PC-9 (cell line): ENCODE measurements around the gene ARHGAP44. TPM values are rescaled to one million over a fixed set of nuclear protein-coding genes. Genes with fewer than 3 reads are reported as not detected.

Experiments used
- BruUV-seq: library from RNA; stranded (reverse); fragments of 400-500 nt; replicated peaks from 2 replicates; lab custom pipeline; 2021; lab: Mats Ljungman, UMichigan
- CTCF ChIA-PET: fragments of 300-600 bp; sonication (Branson Sonifier 250); formaldehyde crosslinking; loops from one replicate; lab custom pipeline; 2022; ENCODE audit warnings: antibody characterized with exemption; lab: Charles Lee
- POLR2A ChIA-PET: fragments of 300-600 bp; sonication (Branson Sonifier 250); formaldehyde crosslinking; loops from one replicate; lab custom pipeline; 2022; ENCODE audit warnings: antibody characterized with exemption; ENCODE audit not compliant: unreplicated experiment; lab: Charles Lee
- DNase-seq, 2 experiments: peaks; one replicate each; pipeline versions ENCODE4 v3.0.0 to v3.0.0-alpha.2; 2015 to 2022; ENCODE audit warnings: mixed read lengths in 1 of 2
- H2AFZ ChIP-seq: fragments of 200-600 bp; sonication (generic); 2 replicates; pipeline ENCODE4 v1.8.1; 2017; ENCODE audit warnings: antibody characterized with exemption
- H3F3A ChIP-seq: fragments of 200-600 bp; sonication (generic); 2 replicates; pipeline ENCODE4 v1.8.1; 2017; ENCODE audit warnings: antibody characterized with exemption, mild to moderate bottlenecking, low read depth; ENCODE audit not compliant: insufficient read depth
- H3K27ac ChIP-seq: fragments of 200-600 bp; sonication (generic); 2 replicates; pipeline ENCODE4 v1.6.1; 2016; ENCODE audit warnings: mixed run types
- H3K27me3 ChIP-seq: fragments of 200-600 bp; sonication (generic); 2 replicates; pipeline ENCODE4 v1.6.1; 2016; ENCODE audit warnings: low read depth, mixed run types; ENCODE audit not compliant: insufficient read depth
- H3K36me3 ChIP-seq: fragments of 200-600 bp; sonication (generic); 2 replicates; pipeline ENCODE4 v1.6.1; 2016; ENCODE audit warnings: low read depth, mixed run types
- H3K4me1 ChIP-seq: fragments of 200-600 bp; sonication (generic); replicated peaks from 2 replicates; pipeline ENCODE4 v1.6.1; 2016; ENCODE audit warnings: mixed run types; ENCODE audit not compliant: insufficient read depth
- H3K4me2 ChIP-seq: fragments of 200-600 bp; sonication (generic); 2 replicates; pipeline ENCODE4 v1.6.1; 2017; ENCODE audit warnings: mixed run types
- H3K4me3 ChIP-seq: fragments of 200-600 bp; sonication (generic); 2 replicates; pipeline ENCODE4 v1.6.1; 2016; ENCODE audit warnings: mixed run types
- H3K79me2 ChIP-seq: fragments of 200-600 bp; sonication (generic); 2 replicates; pipeline ENCODE4 v1.6.1; 2017; ENCODE audit warnings: low read depth, mixed run types
- H3K9me2 ChIP-seq: fragments of 200-600 bp; sonication (generic); 2 replicates; pipeline ENCODE4 v1.8.1; 2017; ENCODE audit warnings: mild to moderate bottlenecking; ENCODE audit not compliant: insufficient read depth
- H3K9me3 ChIP-seq: fragments of 200-600 bp; sonication (generic); 2 replicates; pipeline ENCODE4 v1.8.1; 2016; ENCODE audit warnings: low read depth; ENCODE audit not compliant: insufficient read depth
- H4K20me1 ChIP-seq: fragments of 200-600 bp; sonication (generic); 2 replicates; pipeline ENCODE4 v1.8.1; 2017; ENCODE audit not compliant: insufficient read depth
- EZH2 ChIP-seq: fragments of 200-600 bp; sonication (generic); IDR thresholded peaks from 2 replicates; pipeline ENCODE4 v1.8.0; 2017; ENCODE audit warnings: antibody characterized with exemption, low read depth
- intact Hi-C: fragments of 100-400 bp; cut with micrococcal nuclease; formaldehyde crosslinking; loops from one replicate; pipeline ENCODE4 v1.10.0; 2022; ENCODE audit not compliant: unreplicated experiment
- total RNA-seq: library from RNA; stranded (reverse); gene quantifications from 2 replicates; pipeline ENCODE4 v1.2.3, GENCODE V29; 2021
- TF ChIP-seq, protein P1 (sequence below): fragments of 200-600 bp; sonication (generic); conservative IDR thresholded peaks from 2 replicates; pipeline ENCODE4 v1.6.1; 2017; ENCODE audit warnings: mixed run types, antibody characterized with exemption, mild to moderate bottlenecking, moderate library complexity

ARHGAP44 gene
- total RNA-seq, 1 experiment from 2014 or later = not detected

DNA sequence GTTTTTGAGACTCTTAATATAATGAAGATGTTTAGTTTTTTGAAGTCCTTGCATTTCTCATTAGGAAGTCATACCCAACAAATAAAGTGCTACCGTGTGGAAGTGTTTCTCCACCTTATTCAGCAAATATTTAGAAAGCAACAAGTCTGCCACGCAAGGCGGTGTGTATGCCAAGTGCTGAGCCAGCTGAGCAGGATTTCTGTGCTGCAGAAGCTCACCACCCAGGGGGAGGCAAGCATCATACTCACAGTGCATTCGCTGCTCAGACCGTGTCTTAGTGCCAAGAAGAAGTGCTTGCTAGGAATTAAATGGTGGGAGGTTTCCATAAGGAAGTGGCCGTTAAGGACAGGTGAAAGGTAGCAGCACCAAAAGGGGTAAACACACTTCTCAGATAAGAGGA is 111.2 kb downstream of the ARHGAP44 start:
- CTCF ChIA-PET = no interaction called here
- no peak overlapping the region for H2AFZ ChIP-seq
- no peak overlapping the region for H3K4me2 ChIP-seq
- no peaks in the 10 kb centered on the region for H3K79me2 ChIP-seq
- H3K9me3 ChIP-seq = no peaks in the 10 kb centered on the region
- POLR2A ChIA-PET = no interaction called here
- H3K36me3 ChIP-seq = no peaks in the 10 kb centered on the region
- H4K20me1 ChIP-seq = no peaks in the 10 kb centered on the region
- no peak overlapping the region for H3K4me3 ChIP-seq
- no peaks in the 10 kb centered on the region for H3F3A ChIP-seq
- BruUV-seq = no TSS peak
- intact Hi-C loops = no loop called here
- TF ChIP-seq, protein P1, sequence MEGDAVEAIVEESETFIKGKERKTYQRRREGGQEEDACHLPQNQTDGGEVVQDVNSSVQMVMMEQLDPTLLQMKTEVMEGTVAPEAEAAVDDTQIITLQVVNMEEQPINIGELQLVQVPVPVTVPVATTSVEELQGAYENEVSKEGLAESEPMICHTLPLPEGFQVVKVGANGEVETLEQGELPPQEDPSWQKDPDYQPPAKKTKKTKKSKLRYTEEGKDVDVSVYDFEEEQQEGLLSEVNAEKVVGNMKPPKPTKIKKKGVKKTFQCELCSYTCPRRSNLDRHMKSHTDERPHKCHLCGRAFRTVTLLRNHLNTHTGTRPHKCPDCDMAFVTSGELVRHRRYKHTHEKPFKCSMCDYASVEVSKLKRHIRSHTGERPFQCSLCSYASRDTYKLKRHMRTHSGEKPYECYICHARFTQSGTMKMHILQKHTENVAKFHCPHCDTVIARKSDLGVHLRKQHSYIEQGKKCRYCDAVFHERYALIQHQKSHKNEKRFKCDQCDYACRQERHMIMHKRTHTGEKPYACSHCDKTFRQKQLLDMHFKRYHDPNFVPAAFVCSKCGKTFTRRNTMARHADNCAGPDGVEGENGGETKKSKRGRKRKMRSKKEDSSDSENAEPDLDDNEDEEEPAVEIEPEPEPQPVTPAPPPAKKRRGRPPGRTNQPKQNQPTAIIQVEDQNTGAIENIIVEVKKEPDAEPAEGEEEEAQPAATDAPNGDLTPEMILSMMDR = no peak
- TF ChIP-seq EZH2 = no peak
- H3K4me1 ChIP-seq = no peaks in the 10 kb centered on the region
- H3K27me3 ChIP-seq = no peaks in the 10 kb centered on the region
- DNase-seq = no peak
- H3K27ac ChIP-seq = no peak overlapping the region
- no peaks in the 10 kb centered on the region for H3K9me2 ChIP-seq

DNA sequence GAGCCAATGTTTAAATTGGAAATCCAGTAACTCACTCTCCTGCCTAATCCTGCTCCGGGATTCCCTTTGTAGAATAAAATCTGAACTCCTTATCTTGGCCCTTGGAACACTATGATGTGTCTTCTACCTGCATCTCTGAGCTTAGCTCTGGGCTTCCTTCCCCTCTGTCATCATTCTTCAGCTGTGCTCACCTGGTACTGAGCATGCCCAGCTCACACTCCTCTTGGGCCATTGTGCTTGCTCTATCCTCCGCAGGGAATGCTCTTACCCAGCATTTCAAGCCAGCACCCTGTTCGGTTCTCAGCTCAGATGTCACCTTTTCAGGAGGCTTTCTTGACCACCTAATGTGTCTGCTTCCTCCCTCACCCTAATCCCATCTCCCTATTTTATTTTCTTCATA is 112.7 kb downstream of the ARHGAP44 start:
- no peak for TF ChIP-seq EZH2
- TF ChIP-seq, protein P1 = no peak
- Histone ChIP-seq H3K4me1 (no peaks in the 10 kb centered on the region), H2AFZ (no peak overlapping the region), H3K9me2 (no peaks in the 10 kb centered on the region), H3K4me2 (no peak overlapping the region), H3K27ac (no peak overlapping the region), H4K20me1 (no peaks in the 10 kb centered on the region), H3K27me3 (no peaks in the 10 kb centered on the region), H3K36me3 (no peaks in the 10 kb centered on the region), H3K4me3 (no peak overlapping the region), H3K79me2 (no peaks in the 10 kb centered on the region), H3K9me3 (no peaks in the 10 kb centered on the region), H3F3A (no peaks in the 10 kb centered on the region)
- ChIA-PET CTCF (no interaction called here), POLR2A (no interaction called here)
- no peak for DNase-seq
- intact Hi-C loops = no loop called here
- no TSS peak for BruUV-seq

DNA sequence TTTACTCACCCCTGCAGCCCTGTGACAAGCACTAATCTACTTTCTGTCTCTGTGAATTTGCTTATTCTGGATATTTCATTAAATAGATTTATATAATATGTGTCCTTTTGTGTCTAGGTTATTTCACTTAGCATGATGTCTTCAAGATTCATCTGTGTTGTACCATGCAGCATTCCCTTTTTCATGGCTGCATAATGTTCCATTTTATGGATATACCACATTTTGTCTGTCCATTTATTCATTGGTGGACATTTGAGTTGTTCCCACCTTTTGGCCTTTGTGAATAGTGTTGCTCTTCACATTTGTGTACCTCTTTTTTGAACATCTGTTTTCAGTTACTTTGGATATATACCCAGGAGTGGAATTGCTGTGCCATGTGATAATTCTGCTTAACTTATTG is 118.2 kb downstream of the ARHGAP44 start:
- no peaks in the 10 kb centered on the region for H3K4me1 ChIP-seq
- intact Hi-C loops = no loop called here
- no peaks in the 10 kb centered on the region for H3K9me3 ChIP-seq
- no TSS peak for BruUV-seq
- ChIA-PET CTCF (no interaction called here), POLR2A (no interaction called here)
- no peak overlapping the region for H3K4me2 ChIP-seq
- H3K36me3 ChIP-seq = no peaks in the 10 kb centered on the region
- no peaks in the 10 kb centered on the region for H3K79me2 ChIP-seq
- no peak for DNase-seq
- H4K20me1 ChIP-seq = no peaks in the 10 kb centered on the region
- H2AFZ ChIP-seq = no peak overlapping the region
- H3K27ac ChIP-seq = no peak overlapping the region
- H3K4me3 ChIP-seq = no peak overlapping the region
- TF ChIP-seq, protein P1 = no peak
- no peak for TF ChIP-seq EZH2
- H3K27me3 ChIP-seq = 0 out of 2 replicates have a peak, but pooled peaks cover 11% of the 10 kb centered on the region
- H3F3A ChIP-seq = no peaks in the 10 kb centered on the region
- H3K9me2 ChIP-seq = no peaks in the 10 kb centered on the region
